Activated T-cell treated with anti-CD3 and anti-CD28 coated beads, Interleukin-2, amount 50 U/mL, for 24 hours (primary cell): ENCODE results near the gene P2RX2.
A peak's percentile ranks its signal among the peaks of the same experiment; 100 is the strongest.

Experiments
- DNase-seq: peaks from one replicate; pipeline ENCODE4 v3.0.0-alpha.2; 2020
- H3K27ac Mint-ChIP-seq: 2 replicates; pipeline ENCODE4 v1.8.0; 2020; ENCODE audit warnings: mild to moderate bottlenecking, mixed read lengths
- H3K27me3 Mint-ChIP-seq: 2 replicates; pipeline ENCODE4 v1.8.0; 2020; ENCODE audit warnings: mixed read lengths
- H3K36me3 Mint-ChIP-seq: 2 replicates; pipeline ENCODE4 v1.8.0; 2020; ENCODE audit warnings: low read depth, mixed read lengths
- H3K4me1 Mint-ChIP-seq: 2 replicates; pipeline ENCODE4 v1.8.0; 2020; ENCODE audit warnings: low read depth, mixed read lengths
- H3K4me3 Mint-ChIP-seq: 2 replicates; pipeline ENCODE4 v1.8.0; 2020; ENCODE audit warnings: mild to moderate bottlenecking, moderate library complexity, mixed read lengths
- H3K9me3 Mint-ChIP-seq: 2 replicates; pipeline ENCODE4 v1.8.0; 2020; ENCODE audit warnings: mixed read lengths

Gene P2RX2

DNA sequence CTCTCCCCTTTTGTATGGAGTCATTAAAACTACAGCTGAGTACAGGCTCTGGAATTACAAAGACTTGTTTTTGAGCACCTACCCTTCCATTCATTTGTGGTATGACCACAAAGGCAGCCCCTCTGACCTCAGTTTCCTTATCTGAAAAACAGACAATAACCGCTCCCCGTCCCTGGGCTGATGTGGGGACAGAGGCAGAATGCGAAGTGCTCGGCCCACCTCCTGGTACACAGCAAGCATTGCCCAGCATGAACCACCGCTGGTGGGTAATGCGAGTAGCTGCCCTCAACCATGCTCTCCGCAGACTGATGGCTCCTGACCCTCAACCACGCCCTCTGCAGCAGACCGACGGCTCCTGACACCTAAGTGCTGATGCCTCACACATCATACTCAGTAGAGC, 22.4 kb downstream of the P2RX2 start:
- no peak overlapping the region for H3K27ac Mint-ChIP-seq
- no peaks in the 10 kb centered on the region for H3K27me3 Mint-ChIP-seq
- no peaks in the 10 kb centered on the region for H3K9me3 Mint-ChIP-seq
- H3K4me3 Mint-ChIP-seq, result no peak overlapping the region
- no peak for DNase-seq
- H3K36me3 Mint-ChIP-seq, result peaks cover 94% of the 10 kb centered on the region
- peaks cover 2% of the 10 kb centered on the region for H3K4me1 Mint-ChIP-seq

DNA sequence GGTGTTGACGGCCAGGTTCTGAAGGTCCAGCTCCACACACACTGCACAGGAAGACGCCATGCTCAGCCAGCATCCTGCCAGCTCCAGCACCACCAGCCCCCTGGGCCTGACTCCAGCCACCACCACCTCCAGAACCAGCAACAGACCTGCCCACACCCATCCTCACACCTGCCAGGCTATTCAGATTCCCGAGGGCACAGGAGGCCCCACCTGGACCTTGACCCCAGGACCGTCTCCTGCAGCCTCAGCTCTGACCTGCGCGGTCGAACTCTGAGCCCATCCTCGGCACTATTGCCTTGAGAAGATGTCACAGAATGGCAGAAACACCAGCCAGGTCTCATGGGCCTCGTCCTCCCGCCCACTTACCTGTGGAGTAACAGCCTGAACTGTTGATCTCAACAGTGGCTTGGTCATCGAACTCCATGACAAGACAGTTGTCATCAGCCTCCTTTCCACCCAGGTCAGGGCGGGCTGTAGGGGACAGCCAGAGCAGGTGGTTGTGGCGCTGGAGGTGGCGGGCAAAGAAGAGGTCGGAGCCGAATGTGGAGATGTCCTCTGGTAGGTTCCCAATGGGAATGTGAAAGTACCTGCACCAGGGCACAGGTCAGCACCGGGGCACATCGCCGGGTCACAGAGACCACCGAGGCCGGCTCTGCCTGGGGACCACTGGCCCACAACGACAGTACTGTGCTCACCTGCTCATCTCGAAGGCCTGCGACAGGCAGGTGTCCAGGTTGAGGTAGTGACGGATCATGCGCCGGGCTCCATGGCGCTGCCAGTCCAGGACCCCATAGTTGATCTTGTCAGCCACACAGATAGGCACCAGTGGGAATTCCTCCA, 23.5 kb downstream of the P2RX2 start:
- Mint-ChIP-seq H3K4me3 (no peak overlapping the region), H3K36me3 (peaks cover 93% of the 10 kb centered on the region), H3K27ac (peak overlapping the region; percentile 26), H3K27me3 (no peaks in the 10 kb centered on the region), H3K9me3 (no peaks in the 10 kb centered on the region), H3K4me1 (peaks cover 8% of the 10 kb centered on the region)
- no peak for DNase-seq

DNA sequence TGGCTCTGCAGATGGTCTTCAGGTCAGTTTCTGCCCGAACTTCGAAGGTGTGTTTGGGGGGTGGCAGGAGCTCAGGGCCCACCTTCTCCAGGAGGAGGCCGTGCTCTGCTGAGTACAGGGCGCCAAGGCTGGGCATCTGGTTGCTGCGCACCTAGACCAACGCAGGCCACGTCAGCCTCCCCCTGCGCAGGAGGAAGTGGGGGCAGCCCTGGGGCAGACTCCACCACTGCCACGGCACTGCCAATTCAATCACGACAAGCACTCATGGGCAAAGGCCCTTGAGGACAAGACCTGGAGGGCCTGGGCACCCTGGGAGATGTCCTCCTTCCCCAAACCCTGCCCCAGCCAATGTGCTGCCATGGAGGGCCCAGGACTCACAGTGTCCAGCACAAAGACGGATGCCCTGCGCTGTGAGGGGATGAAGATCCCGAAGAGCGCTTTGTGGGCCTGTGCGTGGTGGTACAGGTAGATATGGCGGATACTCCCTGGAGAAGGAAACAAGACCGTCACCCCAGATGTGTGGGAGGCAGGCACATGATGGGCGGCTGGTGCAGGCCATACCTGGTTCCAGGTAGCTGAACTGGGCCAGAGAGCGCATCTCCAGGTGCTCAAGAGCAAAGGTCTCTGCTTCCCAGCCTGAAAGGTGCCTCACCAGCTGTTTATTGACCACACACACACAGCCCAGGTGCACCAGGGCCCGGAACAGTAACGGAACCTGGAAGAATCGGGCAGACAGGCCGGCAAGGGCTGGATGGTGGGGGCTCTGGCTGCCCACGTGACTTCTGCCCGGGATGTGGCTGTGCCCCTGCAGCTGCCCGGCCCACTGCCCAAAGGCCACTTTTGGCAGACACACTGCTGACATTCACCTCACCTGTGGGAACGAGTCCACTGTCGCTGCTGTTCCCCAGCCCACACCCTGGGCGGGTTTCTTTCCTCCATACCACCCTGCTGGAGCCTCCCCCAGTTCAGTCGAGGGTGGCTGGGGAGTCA, 24.6 kb downstream of the P2RX2 start:
- no peak for DNase-seq
- Mint-ChIP-seq H3K9me3 (no peaks in the 10 kb centered on the region), H3K27me3 (no peaks in the 10 kb centered on the region), H3K4me1 (peaks cover 14% of the 10 kb centered on the region), H3K4me3 (no peak overlapping the region), H3K27ac (no peak overlapping the region), H3K36me3 (peaks cover 93% of the 10 kb centered on the region)

DNA sequence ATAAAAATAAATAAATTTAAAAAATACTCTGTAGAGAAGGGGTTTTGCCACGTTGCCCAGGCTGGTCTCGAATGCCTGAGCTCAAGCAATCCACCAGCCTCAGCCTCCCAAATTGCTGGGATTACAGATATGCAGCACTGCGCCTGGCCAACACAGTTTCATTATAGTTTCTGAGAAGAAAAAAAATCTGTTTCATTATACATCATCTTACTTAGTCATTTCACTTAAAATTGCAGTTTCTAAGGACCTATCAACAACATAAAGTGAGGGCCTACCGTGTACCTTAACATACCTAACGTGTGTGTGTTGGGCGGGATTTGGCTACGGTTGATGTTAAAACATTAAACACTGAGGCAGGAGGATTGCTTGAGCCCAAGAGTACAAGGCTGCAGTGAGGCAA, 28.3 kb downstream of the P2RX2 start:
- Mint-ChIP-seq H3K27me3 (no peaks in the 10 kb centered on the region), H3K4me3 (no peak overlapping the region), H3K36me3 (peaks cover 93% of the 10 kb centered on the region), H3K4me1 (peaks cover 14% of the 10 kb centered on the region), H3K9me3 (no peaks in the 10 kb centered on the region), H3K27ac (peak overlapping the region; percentile 8)
- DNase-seq, result no peak

DNA sequence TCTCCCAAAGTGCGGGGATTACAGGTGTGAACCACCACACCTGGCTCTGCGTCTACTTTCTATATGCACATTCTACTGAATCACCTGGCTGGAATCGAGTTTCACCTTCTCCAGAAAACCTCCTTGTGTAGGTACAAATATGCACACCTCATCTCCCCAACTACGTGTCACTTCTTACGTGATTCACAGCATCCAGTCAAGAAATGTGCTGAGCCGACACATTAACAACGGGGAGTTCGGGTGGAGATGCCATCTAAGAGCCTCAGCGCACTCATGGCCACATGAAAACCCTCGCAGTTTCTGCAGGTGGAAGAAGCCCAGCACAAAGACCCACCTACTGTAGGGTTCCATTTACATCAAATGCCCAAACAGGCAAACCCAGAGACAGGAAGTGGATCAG, 29.3 kb downstream of the P2RX2 start:
- Mint-ChIP-seq H3K9me3 (no peaks in the 10 kb centered on the region), H3K27me3 (no peaks in the 10 kb centered on the region), H3K27ac (peak overlapping the region; percentile 18), H3K36me3 (peaks cover 93% of the 10 kb centered on the region), H3K4me1 (peaks cover 14% of the 10 kb centered on the region), H3K4me3 (no peak overlapping the region)
- DNase-seq, result no peak

DNA sequence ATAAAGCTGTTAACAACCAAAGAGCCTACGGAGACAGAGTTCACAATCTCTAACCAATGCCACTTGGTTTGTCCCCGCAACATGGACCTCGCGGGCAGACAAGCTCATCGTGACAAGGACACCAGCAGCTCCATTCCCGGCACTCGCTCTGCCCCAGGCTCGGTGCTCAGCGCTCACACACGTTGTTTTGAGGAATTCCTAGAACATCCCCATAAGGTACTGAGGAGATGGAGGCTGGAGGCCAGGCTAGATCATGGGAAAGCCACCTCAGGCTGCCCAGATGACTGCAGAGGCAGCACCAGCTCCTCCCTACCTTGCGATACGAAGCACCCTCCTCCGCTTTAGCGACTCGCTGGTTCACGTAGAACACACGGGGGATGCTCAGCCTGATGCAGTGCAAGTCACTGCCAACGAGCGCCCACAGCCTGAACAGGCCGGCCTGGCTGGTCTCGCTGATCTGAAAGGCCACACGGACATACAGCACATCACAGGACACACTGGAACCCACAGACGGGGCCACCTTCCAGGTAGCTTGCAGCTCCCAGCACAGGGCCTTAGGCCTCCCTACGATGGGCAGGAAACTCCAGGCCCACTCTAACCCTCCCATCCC, 30.1 kb downstream of the P2RX2 start:
- H3K27ac Mint-ChIP-seq, result no peak overlapping the region
- peaks cover 14% of the 10 kb centered on the region for H3K4me1 Mint-ChIP-seq
- DNase-seq, result no peak
- H3K27me3 Mint-ChIP-seq, result no peaks in the 10 kb centered on the region
- H3K36me3 Mint-ChIP-seq, result peaks cover 93% of the 10 kb centered on the region
- H3K4me3 Mint-ChIP-seq, result no peak overlapping the region
- no peaks in the 10 kb centered on the region for H3K9me3 Mint-ChIP-seq

DNA sequence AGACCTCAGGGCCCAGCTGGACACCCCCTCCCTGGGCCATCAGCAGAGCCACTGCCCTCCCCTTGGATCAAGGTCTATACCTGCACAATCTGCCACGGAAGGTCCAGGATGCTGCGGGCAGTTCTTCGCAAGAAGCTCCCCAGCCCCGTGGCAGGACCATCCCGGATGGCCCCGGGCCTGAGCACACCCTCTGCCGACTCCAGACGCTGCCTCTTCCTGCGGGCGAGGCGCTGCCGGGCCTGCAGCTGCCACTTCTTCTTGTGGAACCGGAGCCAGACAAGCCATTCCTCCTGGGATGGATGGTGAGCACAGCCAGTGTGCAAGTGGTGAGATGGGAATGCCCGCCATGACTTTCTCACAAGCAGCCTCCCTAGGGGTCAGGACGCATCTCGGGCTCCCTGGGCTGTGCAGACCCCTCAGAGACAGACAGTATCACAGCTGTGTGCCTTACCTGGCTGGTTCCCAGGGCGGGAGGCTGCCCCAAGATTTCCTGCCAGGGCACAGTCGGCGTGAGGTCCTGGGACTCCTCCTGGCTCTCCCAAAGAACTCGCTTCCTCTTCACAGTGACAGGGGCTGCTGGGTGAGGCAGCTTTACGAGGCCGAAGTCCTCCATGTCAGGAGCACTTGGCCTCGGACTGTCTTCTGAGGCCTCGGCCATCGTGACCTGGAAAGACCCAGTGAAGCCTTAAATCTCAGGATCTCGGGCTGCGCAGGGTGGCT, 30.8 kb downstream of the P2RX2 start:
- H3K27ac Mint-ChIP-seq, result no peak overlapping the region
- DNase-seq, result no peak
- no peak overlapping the region for H3K4me3 Mint-ChIP-seq
- H3K9me3 Mint-ChIP-seq, result no peaks in the 10 kb centered on the region
- peaks cover 14% of the 10 kb centered on the region for H3K4me1 Mint-ChIP-seq
- peaks cover 93% of the 10 kb centered on the region for H3K36me3 Mint-ChIP-seq
- no peaks in the 10 kb centered on the region for H3K27me3 Mint-ChIP-seq

DNA sequence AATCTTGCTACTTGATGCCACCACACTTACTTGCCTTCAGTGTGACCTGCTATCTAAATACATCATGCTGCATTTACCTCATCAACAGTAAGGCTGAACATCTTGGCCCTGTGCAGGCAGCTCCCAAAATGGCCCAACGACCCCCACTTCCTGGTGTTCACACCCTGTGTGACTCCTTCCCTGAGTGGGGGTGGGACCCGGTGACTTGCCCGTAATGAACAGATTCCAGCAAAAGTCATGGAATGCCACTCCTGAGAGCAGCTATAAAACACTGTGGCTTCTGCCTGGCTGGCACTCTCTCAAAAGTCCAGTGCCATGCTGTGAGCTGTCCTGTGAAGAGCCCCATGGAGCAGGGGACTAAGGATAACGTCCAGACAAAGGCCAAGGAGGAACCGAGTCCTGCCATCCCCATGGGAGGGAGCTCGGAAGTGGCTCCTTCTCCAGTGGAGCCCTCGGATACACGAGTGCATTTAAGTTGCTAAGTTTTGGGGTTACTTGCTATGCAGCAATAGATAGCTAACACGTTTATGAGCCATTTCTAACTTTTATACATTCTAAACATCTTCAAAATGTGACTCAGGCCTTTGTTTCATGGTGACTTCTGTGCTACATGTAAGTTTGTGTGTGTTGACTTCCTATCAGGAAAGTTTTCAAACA, 33.0 kb downstream of the P2RX2 start:
- Mint-ChIP-seq H3K4me1 (peaks cover 10% of the 10 kb centered on the region), H3K27ac (no peak overlapping the region), H3K36me3 (peaks cover 98% of the 10 kb centered on the region), H3K4me3 (no peak overlapping the region), H3K9me3 (no peaks in the 10 kb centered on the region), H3K27me3 (no peaks in the 10 kb centered on the region)
- DNase-seq, result no peak

DNA sequence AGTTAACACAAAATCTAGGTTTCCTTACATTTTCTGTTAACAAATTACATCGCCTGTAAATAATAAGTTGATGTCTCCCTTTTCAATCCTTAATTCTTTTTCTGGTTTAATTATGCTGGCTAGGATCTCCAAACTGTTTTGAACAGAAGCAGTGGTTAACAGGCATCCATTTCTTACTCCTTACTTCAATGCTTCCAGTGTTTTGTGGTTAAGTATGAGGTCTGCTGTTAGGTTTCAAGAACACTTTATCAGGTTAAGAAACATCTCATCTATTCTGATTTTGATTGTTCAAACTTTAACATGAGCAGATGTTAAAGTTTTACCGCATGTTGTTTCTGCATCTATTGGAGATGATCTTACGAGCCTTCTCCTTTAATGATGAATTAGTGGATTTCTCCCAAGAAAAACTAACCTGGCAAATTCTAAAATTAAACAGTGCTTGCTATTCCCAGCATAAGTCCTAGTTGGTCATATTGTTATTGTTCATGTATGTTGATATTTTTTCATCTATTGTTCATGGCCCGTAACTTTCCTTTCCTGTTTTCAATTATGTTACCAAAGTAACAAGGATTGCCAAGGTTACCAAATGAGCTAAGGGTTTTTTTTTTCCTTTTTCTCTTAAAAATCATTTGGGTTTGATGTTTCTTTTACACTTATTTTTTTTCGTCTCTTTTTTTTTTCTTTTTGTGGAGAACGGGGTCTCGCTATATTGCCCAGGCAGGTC, 35.2 kb downstream of the P2RX2 start:
- Mint-ChIP-seq H3K4me1 (no peaks in the 10 kb centered on the region), H3K27me3 (no peaks in the 10 kb centered on the region), H3K36me3 (peaks cover 99% of the 10 kb centered on the region), H3K27ac (no peak overlapping the region), H3K4me3 (no peak overlapping the region), H3K9me3 (no peaks in the 10 kb centered on the region)
- no peak for DNase-seq

DNA sequence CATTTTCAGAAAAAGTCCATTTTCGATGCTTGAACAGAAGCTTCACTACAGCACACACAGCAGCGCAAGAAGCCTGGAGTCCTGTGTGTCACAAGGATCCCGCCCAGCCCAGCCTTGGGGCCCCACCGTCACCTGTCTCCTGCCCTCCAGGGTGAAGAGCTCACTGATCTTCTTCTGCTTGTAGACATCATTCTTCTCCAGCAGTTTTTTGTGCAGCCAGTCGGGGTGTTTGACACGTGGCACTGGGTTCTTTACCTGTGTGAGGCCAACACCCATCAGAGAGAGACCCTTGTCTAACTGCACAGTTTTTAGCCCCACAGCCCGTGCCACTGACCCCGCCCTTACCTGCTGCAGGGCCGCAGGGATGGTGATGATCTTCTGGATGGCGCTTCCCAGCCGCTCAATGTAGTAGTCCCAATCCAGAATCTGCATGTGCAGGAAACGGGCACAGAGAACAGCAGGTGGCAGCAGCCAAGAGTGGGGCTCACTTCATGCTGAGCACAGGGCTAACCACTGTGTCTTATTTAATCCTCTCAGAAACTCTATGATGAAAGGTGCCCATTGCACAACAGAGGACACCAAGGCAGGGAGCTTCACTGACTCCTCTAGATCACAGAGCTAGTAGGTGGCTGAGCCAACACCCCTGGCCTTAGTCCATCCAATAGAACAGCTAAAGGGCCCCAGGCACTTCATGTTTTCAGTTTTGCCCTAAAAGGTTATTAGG, 38.6 kb downstream of the P2RX2 start:
- no peak for DNase-seq
- H3K27me3 Mint-ChIP-seq, result no peaks in the 10 kb centered on the region
- peaks cover 99% of the 10 kb centered on the region for H3K36me3 Mint-ChIP-seq
- no peak overlapping the region for H3K4me3 Mint-ChIP-seq
- H3K9me3 Mint-ChIP-seq, result no peaks in the 10 kb centered on the region
- peak overlapping the region; percentile 57 for H3K27ac Mint-ChIP-seq
- H3K4me1 Mint-ChIP-seq, result peaks cover 23% of the 10 kb centered on the region

DNA sequence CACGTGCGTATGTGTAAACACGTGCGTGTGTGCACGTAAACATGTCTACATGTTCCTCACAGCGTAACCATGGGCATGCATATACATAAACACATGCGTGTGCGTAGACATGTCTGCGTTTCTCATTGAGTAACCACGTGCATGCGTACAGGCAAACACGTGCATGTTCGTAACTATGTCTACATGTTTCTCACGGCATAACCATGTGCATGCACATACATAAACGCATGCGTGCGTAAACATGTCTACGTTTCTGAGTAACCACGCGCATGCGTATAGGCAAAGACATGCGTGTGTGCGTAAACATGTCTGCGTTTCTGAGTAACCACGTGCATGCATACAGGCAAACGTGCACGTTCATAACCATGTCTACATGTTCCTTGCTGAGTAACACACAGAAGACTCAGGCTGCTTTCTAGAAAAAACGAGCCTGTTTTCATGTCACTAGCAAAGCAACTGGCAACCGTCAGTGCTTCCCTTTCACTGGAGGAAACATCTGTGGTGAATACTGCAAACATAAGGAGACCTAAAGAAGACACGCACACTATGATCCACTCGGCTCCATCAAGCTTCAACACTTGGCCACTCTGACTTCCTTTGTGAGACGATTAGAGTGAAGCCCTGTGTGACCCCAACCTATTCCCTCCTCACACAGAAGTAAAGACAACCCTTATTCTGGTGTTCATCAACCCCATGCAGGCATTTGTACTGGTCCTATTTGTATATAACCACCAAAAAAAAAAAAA, 39.7 kb downstream of the P2RX2 start:
- Mint-ChIP-seq H3K4me1 (peaks cover 26% of the 10 kb centered on the region), H3K4me3 (no peak overlapping the region), H3K36me3 (peaks cover 99% of the 10 kb centered on the region)

DNA sequence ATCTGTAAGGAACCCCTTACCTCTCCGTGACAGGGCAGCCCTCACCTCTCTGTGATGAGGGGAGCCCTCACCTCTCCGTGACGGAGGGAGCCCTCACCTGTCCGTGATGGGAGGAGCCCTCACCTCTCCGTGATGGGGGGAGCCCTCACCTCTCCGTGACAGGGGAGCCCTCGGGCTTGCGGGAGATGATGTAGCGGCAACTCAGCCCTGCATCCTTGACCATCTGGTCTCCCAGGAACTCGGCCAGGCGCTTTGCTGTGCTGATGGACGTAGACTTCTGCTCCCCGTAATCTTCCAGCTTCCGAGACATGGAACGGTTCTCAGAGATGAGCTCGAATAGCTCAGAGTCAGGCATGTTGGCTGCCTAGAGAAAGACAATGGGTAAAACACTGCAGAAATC, 40.6 kb downstream of the P2RX2 start:
- H3K4me1 Mint-ChIP-seq, result peaks cover 26% of the 10 kb centered on the region
- H3K36me3 Mint-ChIP-seq, result peaks cover 99% of the 10 kb centered on the region
- DNase-seq, result no peak
- H3K27ac Mint-ChIP-seq, result peak overlapping the region; percentile 8
- H3K27me3 Mint-ChIP-seq, result no peaks in the 10 kb centered on the region
- H3K9me3 Mint-ChIP-seq, result no peaks in the 10 kb centered on the region
- H3K4me3 Mint-ChIP-seq, result no peak overlapping the region

More for the DNA sequence above, 39.7 kb downstream of the P2RX2 start:
- H3K27me3 Mint-ChIP-seq, result no peaks in the 10 kb centered on the region
- H3K9me3 Mint-ChIP-seq, result no peaks in the 10 kb centered on the region
- no peak overlapping the region for H3K27ac Mint-ChIP-seq
- no peak for DNase-seq
